Pancreas (tissue), 10 donors: ENCODE data around the gene HIVEP3. TPM values are rescaled to one million over a fixed set of nuclear protein-coding genes. Genes with fewer than 3 reads are reported as not detected.

Source experiments
- ATAC-seq, 4 donors: fragments of 200-7000 bp; cut with Tn5 transposase; one replicate each; pipeline versions ENCODE4 v1.8.0 to v1.9.1; 2020; ENCODE audit warnings: mild to moderate bottlenecking in 4 of 4, moderate library complexity in 4 of 4
- DNase-seq, 6 donors: peaks; one replicate each; pipeline ENCODE4 v3.0.0-alpha.2; 2020
- FAIRE-seq: peaks from 2 replicates; lab custom pipeline; 2012; peaks lifted over from hg19 to GRCh38; lab: Jason Lieb, UNC
- H3K27ac ChIP-seq, 4 donors: fragments of 200-600 bp; sonication (generic); 1 replicate in 3 of 4; 2 replicates in 1 of 4; pipeline versions ENCODE4 v1.5.0 to v1.8.0; 2020
- H3K27me3 ChIP-seq, 4 donors: fragments of 200-600 bp; one replicate each; pipeline ENCODE4 v1.8.0; 2021
- H3K36me3 ChIP-seq, 3 donors: fragments of 200-600 bp; sonication (generic) in 1 of 3; one replicate each; pipeline versions ENCODE4 v1.5.0 to v1.8.0; 2020 to 2021
- H3K4me1 ChIP-seq, 3 donors: fragments of 200-600 bp; one replicate each; pipeline ENCODE4 v1.8.0; 2021
- H3K4me3 ChIP-seq, 4 donors: fragments of 200-600 bp; sonication (generic) in 2 of 4; one replicate each; pipeline versions ENCODE4 v1.5.0 to v1.8.0; 2020 to 2021
- H3K9me3 ChIP-seq, 4 donors: fragments of 200-600 bp; one replicate each; pipeline ENCODE4 v1.8.0; 2021
- WGBS, 2 donors: extraction: QIAGEN DNeasy Blood & Tissue Kit; methylation state at CpG; one replicate each; pipeline ENCODE4 v1.1.7; 2013; 5-methylcytosine and 5-hydroxymethylcytosine counted together
- intact Hi-C, 3 donors: fragments of 100-400 bp; cut with DNase I; formaldehyde crosslinking; loops; one replicate each; pipeline versions ENCODE4 v1.11.1 to v1.14.2; 2022
- polyA plus RNA-seq, 2 donors: library from polyadenylated mRNA; stranded (reverse); fragments of 200-250 nt; gene quantifications; one replicate each; pipeline ENCODE4 v1.2.3, GENCODE V29; 2013
- total RNA-seq, 6 donors: library from RNA; stranded (reverse); fragmentation: NEBNext Ultra II Directional in 4 of 6; extraction: Animal tissue kit (Norgen Biotek cat#: 25700) in 4 of 6; gene quantifications; one replicate each; pipeline versions ENCODE4 v1.2.1 to v1.2.4, GENCODE V29; 2021 to 2023
- TF ChIP-seq, protein P1 (sequence below), 4 donors: fragments of 200-600 bp; sonication (generic) in 3 of 4; IDR thresholded peaks; one replicate each; pipeline versions ENCODE4 v1.5.0 to v1.8.0; 2021; ENCODE audit warnings: antibody characterized with exemption in 4 of 4
- donor health status: healthy with polysubstance abuse.
- donor health status: DM: no; HTN: no; CAD: no; lungs with moderate emphysema.
- donor health status: DM: no; HTN: no; CAD: no.
- donor health status: control.
- donor health status: control.
- donor health status: Bipolar disorder and iron deficiency.
- donor health status: DM: yes; HTN: yes; CAD: no.
- donor health status: DM: no; HTN: no; CAD: no.
- donor health status: DM: no; HTN: no; CAD: no.
- donor health status: DM: yes; HTN: yes; CAD: no.

HIVEP3 gene
- total and polyA plus RNA-seq, 8 donors, result 2.7 to 5.0 (median 3.1) TPM

DNA sequence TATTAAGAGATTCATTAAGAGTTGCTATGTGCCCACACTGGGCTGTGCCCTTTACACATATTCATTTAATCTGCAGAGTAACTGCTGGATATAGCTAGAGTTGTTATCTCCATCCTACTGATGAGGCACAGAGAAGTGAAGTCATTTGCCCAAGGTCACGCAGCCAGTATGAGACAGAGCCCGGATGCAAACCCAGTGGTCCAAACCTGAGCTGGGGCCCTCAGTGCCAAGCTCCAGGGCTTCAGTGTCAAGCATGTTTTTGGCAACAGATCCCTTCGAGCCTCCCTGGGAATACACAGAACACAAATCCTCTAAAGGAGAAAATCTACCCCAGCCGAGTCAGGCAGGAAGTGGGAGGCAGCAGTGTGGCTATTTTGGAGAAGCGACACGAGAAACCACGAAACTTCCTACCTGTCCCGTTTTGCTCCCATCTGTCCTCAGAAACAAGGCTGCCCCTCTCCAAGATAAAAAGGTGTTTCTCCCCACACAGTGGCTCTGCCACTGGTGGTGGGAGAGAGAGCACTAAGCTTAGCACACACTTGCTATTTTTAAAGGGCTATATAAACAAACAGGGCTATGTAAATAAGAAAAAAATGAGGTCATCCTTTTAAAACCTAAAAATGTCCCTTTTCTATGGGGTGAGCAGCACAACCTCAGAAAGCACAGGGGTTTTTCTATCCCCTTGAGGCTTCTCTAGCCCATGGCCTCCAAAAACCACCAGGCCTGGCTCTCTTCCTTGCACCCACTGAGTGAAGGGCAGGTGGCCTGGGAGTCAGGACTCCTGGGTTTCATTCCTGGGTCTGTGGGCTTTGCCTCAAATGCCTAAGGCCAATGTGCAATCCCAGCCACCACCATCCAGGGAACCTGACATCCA lies 295.6 kb downstream of the HIVEP3 start:
- no peaks in the 10 kb centered on the region for H3K27me3 ChIP-seq
- peaks cover 0 to 6% (median 3%) of the 10 kb centered on the region in 3 donors for H3K4me1 ChIP-seq
- intact Hi-C loops, result no loop called here
- TF ChIP-seq, protein P1, sequence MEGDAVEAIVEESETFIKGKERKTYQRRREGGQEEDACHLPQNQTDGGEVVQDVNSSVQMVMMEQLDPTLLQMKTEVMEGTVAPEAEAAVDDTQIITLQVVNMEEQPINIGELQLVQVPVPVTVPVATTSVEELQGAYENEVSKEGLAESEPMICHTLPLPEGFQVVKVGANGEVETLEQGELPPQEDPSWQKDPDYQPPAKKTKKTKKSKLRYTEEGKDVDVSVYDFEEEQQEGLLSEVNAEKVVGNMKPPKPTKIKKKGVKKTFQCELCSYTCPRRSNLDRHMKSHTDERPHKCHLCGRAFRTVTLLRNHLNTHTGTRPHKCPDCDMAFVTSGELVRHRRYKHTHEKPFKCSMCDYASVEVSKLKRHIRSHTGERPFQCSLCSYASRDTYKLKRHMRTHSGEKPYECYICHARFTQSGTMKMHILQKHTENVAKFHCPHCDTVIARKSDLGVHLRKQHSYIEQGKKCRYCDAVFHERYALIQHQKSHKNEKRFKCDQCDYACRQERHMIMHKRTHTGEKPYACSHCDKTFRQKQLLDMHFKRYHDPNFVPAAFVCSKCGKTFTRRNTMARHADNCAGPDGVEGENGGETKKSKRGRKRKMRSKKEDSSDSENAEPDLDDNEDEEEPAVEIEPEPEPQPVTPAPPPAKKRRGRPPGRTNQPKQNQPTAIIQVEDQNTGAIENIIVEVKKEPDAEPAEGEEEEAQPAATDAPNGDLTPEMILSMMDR (IDR thresholded peaks at IDR 0.05), result no peak
- H3K27ac ChIP-seq, result no peak overlapping the region
- no peak for DNase-seq
- 67 to 84% methylated on average over 8 of the region's 8 CpGs for WGBS, 2 donors
- H3K4me3 ChIP-seq, result no peak overlapping the region
- ATAC-seq, result no peak
- FAIRE-seq, result no peak
- no peaks in the 10 kb centered on the region for H3K36me3 ChIP-seq
- H3K9me3 ChIP-seq, result no peaks in the 10 kb centered on the region

DNA sequence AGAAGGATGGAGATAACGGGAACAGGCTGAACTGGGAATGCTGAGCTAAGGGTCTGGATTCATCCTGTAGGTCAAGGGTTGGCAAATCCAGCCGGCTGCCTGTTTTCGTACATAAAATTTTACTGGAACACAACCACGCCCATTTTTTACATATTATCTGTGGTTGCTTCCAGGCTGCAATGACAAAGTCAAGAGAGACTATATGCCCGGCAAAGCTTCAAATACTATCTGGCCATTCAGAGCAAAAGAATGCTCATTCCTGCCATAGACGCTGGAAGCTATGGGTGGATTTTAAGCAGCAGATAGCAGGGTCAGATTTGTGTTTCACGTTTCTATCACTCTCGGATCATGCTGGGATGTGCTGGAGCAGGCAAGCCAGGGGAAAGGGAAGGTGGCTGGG lies 296.3 kb downstream of the HIVEP3 start:
- Histone ChIP-seq H3K4me3 (no peak overlapping the region), H3K36me3 (no peaks in the 10 kb centered on the region), H3K27ac (no peak overlapping the region), H3K27me3 (no peaks in the 10 kb centered on the region), H3K4me1 (peaks cover 0 to 10% (median 8%) of the 10 kb centered on the region in 3 donors), H3K9me3 (no peaks in the 10 kb centered on the region)
- FAIRE-seq, result no peak
- 86% methylated on average over 8 of the region's 8 CpGs for WGBS, 2 donors
- DNase-seq, result no peak
- no peak for ATAC-seq
- intact Hi-C loops, result no loop called here
- TF ChIP-seq, protein P1 (IDR thresholded peaks at IDR 0.05), result no peak

DNA sequence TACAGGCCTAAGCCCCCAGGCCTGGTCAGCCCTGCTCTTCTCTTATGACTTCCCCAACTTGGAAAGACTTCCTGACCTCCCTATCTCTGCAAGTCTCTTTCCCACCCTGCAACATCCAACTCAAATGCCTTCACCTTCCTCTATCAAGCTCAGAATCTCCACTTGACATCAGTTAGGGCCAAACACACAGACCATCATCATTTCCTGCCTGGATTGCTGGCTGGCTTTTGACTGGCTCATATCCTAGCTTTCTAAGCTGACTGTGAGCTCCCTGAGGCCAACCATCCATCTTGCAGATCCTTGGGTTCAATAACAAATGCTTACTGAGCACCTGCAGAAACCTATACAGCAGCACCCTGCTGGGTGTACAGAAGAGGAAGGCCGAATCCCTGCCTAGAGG lies 296.9 kb downstream of the HIVEP3 start:
- Histone ChIP-seq H3K4me3 (no peak overlapping the region), H3K27ac (no peak overlapping the region), H3K36me3 (no peaks in the 10 kb centered on the region), H3K27me3 (no peaks in the 10 kb centered on the region), H3K4me1 (peaks cover 0 to 10% (median 8%) of the 10 kb centered on the region in 3 donors), H3K9me3 (no peaks in the 10 kb centered on the region)
- ATAC-seq (no peak), DNase-seq (no peak), FAIRE-seq (no peak)
- intact Hi-C loops, result no loop called here
- TF ChIP-seq, protein P1 (IDR thresholded peaks at IDR 0.05), result no peak
- 86 to 95% methylated on average over 1 of the region's 1 CpG for WGBS, 2 donors

DNA sequence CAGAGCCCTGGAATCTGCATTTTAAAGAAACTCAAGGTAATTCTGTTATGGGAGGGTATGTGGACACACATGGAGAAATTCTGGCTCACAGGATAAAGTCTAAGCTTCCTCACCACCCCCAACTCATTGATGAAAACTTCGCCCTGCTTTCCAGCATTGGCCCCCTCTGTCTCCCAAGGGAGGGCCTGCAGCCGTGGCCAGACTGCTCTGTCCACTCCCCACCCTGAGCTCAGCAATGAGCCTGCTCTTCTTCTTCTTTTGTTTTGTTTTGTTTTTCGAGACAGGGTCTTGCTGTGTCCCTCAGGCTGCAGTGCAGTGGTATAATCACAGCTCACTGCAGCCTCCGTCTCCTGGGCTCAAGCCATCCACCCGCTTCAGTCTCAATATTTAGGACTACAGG lies 297.5 kb downstream of the HIVEP3 start:
- H3K9me3 ChIP-seq, result no peaks in the 10 kb centered on the region
- intact Hi-C loops, result no loop called here
- no peaks in the 10 kb centered on the region for H3K36me3 ChIP-seq
- peaks cover 0 to 10% (median 8%) of the 10 kb centered on the region in 3 donors for H3K4me1 ChIP-seq
- H3K27ac ChIP-seq, result no peak overlapping the region
- H3K27me3 ChIP-seq, result no peaks in the 10 kb centered on the region
- H3K4me3 ChIP-seq, result no peak overlapping the region
- DNase-seq (no peak), ATAC-seq (no peak), FAIRE-seq (no peak)
- TF ChIP-seq, protein P1 (IDR thresholded peaks at IDR 0.05), result no peak
- 90 to 97% methylated on average over 5 of the region's 5 CpGs for WGBS, 2 donors
